ENCODE results near the gene A3GALT2. TPM values are rescaled to one million over a fixed set of nuclear protein-coding genes. Genes with fewer than 3 reads are reported as not detected.
"Not testable (repeated sequence)": the region's sequence is repeated elsewhere in the genome, so short reads cannot be mapped to it uniquely, and the experiment has no call there.

A3GALT2 gene
- total and polyA plus RNA-seq, 5 donors, result not detected

GRCh38 chr1:33298623-33299277 is 22.1 kb downstream of the A3GALT2 start:
- intact Hi-C loops (cut with DNase I), result loop anchor here (5.0 to 10.0 kb wide), 4 partner anchors 69 to 316 kb away; no protein-coding TSS in a partner anchor
- no peak overlapping the region for H3K4me3 ChIP-seq (ENCODE audit: low read length)
- H3K27ac ChIP-seq (ENCODE audit: low read length), result no peak overlapping the region
- ATAC-seq (peak; percentile 63 to 77), DNase-seq (peak; percentile 84 to 92 (median 89))
- peaks cover 5% of the 10 kb centered on the region for H3K4me1 ChIP-seq (ENCODE audit: control insufficient read depth, insufficient read depth, low read length)
- H3K27me3 ChIP-seq (ENCODE audit: control insufficient read depth, insufficient read depth), result no peaks in the 10 kb centered on the region
- 68% methylated on average over 18 of the region's 18 CpGs for WGBS
- no peaks in the 10 kb centered on the region for H3K9me3 ChIP-seq (ENCODE audit: control insufficient read depth, low read length)

- DNase-seq (peak in 1 of 3 donors; percentile 3), ATAC-seq (no peak)
- no peaks in the 10 kb centered on the region for H3K9me3 ChIP-seq (ENCODE audit: control insufficient read depth, low read length)
- intact Hi-C loops (cut with DNase I), result loop anchor here (5.0 to 10.0 kb wide), 4 partner anchors 69 to 317 kb away; no protein-coding TSS in a partner anchor
- no peak overlapping the region for H3K27ac ChIP-seq (ENCODE audit: low read length)
- 87% methylated on average over 4 of the region's 4 CpGs for WGBS
- peaks cover 5% of the 10 kb centered on the region for H3K4me1 ChIP-seq (ENCODE audit: control insufficient read depth, insufficient read depth, low read length)
- no peak overlapping the region for H3K4me3 ChIP-seq (ENCODE audit: low read length)
- H3K27me3 ChIP-seq (ENCODE audit: control insufficient read depth, insufficient read depth), result no peaks in the 10 kb centered on the region
Observed at GRCh38 chr1:33297911-33298622, 22.8 kb downstream of the A3GALT2 start.

GRCh38 chr1:33296824-33297223 is 24.1 kb downstream of the A3GALT2 start:
- DNase-seq (peak in 1 of 3 donors; percentile 21), ATAC-seq (no peak)
- Histone ChIP-seq H3K4me3 (ENCODE audit: low read length) (no peak overlapping the region), H3K27me3 (ENCODE audit: control insufficient read depth, insufficient read depth) (no peaks in the 10 kb centered on the region), H3K27ac (ENCODE audit: low read length) (no peak overlapping the region), H3K4me1 (ENCODE audit: control insufficient read depth, insufficient read depth, low read length) (peaks cover 5% of the 10 kb centered on the region), H3K9me3 (ENCODE audit: control insufficient read depth, low read length) (no peaks in the 10 kb centered on the region)
- 94% methylated on average over 4 of the region's 4 CpGs for WGBS
- intact Hi-C loops (cut with DNase I), result loop anchor here (5.0 to 10.0 kb wide), 4 partner anchors 70 to 318 kb away; no protein-coding TSS in a partner anchor

GRCh38 chr1:33296082-33296458 is 24.8 kb downstream of the A3GALT2 start:
- Histone ChIP-seq H3K27ac (ENCODE audit: low read length) (no peak overlapping the region), H3K9me3 (ENCODE audit: control insufficient read depth, low read length) (no peaks in the 10 kb centered on the region), H3K4me1 (ENCODE audit: control insufficient read depth, insufficient read depth, low read length) (peaks cover 5% of the 10 kb centered on the region), H3K4me3 (ENCODE audit: low read length) (no peak overlapping the region), H3K27me3 (ENCODE audit: control insufficient read depth, insufficient read depth) (no peaks in the 10 kb centered on the region)
- intact Hi-C loops (cut with DNase I), result loop anchor here (5.0 to 10.0 kb wide), 4 partner anchors 71 to 319 kb away; no protein-coding TSS in a partner anchor
- 70% methylated on average over 9 of the region's 9 CpGs for WGBS
- DNase-seq (peak in 2 of 3 donors; percentile 45 to 67), ATAC-seq (peak in 1 of 2 donors; percentile 5)

GRCh38 chr1:33295450-33296081 is 25.3 kb downstream of the A3GALT2 start:
- Histone ChIP-seq H3K4me1 (ENCODE audit: control insufficient read depth, insufficient read depth, low read length) (peaks cover 3% of the 10 kb centered on the region), H3K27me3 (ENCODE audit: control insufficient read depth, insufficient read depth) (no peaks in the 10 kb centered on the region), H3K4me3 (ENCODE audit: low read length) (no peak overlapping the region), H3K9me3 (ENCODE audit: control insufficient read depth, low read length) (no peaks in the 10 kb centered on the region), H3K27ac (ENCODE audit: low read length) (no peak overlapping the region)
- intact Hi-C loops (cut with DNase I), result loop anchor here (2.0 to 10.0 kb wide), 6 partner anchors 71 to 319 kb away; no protein-coding TSS in a partner anchor
- WGBS, result 34% methylated on average over 12 of the region's 12 CpGs
- peak; percentile 78 to 81 for ATAC-seq
- DNase-seq, result peak; percentile 82 to 93 (median 93)

- WGBS, result 83% methylated on average over 15 of the region's 15 CpGs
- DNase-seq (peak in 1 of 3 donors; percentile 69), ATAC-seq (peak; percentile 2 to 11)
- intact Hi-C loops (cut with DNase I), result loop anchor here (2.0 to 10.0 kb wide), 6 partner anchors 72 to 320 kb away; no protein-coding TSS in a partner anchor
- Histone ChIP-seq H3K4me1 (ENCODE audit: control insufficient read depth, insufficient read depth, low read length) (peaks cover 2% of the 10 kb centered on the region), H3K4me3 (ENCODE audit: low read length) (no peak overlapping the region), H3K9me3 (ENCODE audit: control insufficient read depth, low read length) (no peaks in the 10 kb centered on the region), H3K27ac (ENCODE audit: low read length) (no peak overlapping the region), H3K27me3 (ENCODE audit: control insufficient read depth, insufficient read depth) (no peaks in the 10 kb centered on the region)
Observed at GRCh38 chr1:33295023-33295422, 25.9 kb downstream of the A3GALT2 start.

GRCh38 chr1:33294071-33295010 is 26.6 kb downstream of the A3GALT2 start:
- peak in 1 of 3 donors; percentile 34 for DNase-seq
- Histone ChIP-seq H3K4me1 (ENCODE audit: control insufficient read depth, insufficient read depth, low read length) (peaks cover 2% of the 10 kb centered on the region), H3K27me3 (ENCODE audit: control insufficient read depth, insufficient read depth) (no peaks in the 10 kb centered on the region), H3K27ac (ENCODE audit: low read length) (no peak overlapping the region), H3K4me3 (ENCODE audit: low read length) (no peak overlapping the region), H3K9me3 (ENCODE audit: control insufficient read depth, low read length) (no peaks in the 10 kb centered on the region)
- ATAC-seq, result no peak
- intact Hi-C loops (cut with DNase I), result loop anchor here (2.0 to 10.0 kb wide), 6 partner anchors 72 to 320 kb away; no protein-coding TSS in a partner anchor
- WGBS, result 79% methylated on average over 13 of the region's 13 CpGs

GRCh38 chr1:33292726-33293340 is 28.1 kb downstream of the A3GALT2 start:
- Histone ChIP-seq H3K9me3 (ENCODE audit: control insufficient read depth, low read length) (no peaks in the 10 kb centered on the region), H3K27ac (ENCODE audit: low read length) (no peak overlapping the region), H3K4me3 (ENCODE audit: low read length) (no peak overlapping the region), H3K4me1 (ENCODE audit: control insufficient read depth, insufficient read depth, low read length) (no peaks in the 10 kb centered on the region), H3K27me3 (ENCODE audit: control insufficient read depth, insufficient read depth) (no peaks in the 10 kb centered on the region)
- ATAC-seq (no peak), DNase-seq (peak in 1 of 3 donors; percentile 20)
- intact Hi-C loops (cut with DNase I), result loop anchor here in 3 of 4 donors (10.0 kb wide), 2 partner anchors 172 to 322 kb away; no protein-coding TSS in a partner anchor
- WGBS, result 64% methylated on average over 13 of the region's 13 CpGs

GRCh38 chr1:33290615-33291014 is 30.3 kb downstream of the A3GALT2 start:
- whole genome bisulfite sequencing, result 84% methylated on average over 1 of the region's 2 CpGs
- not testable (repeated sequence) for H3K4me1 ChIP-seq (ENCODE audit: control insufficient read depth, insufficient read depth, low read length); H3K27ac ChIP-seq (ENCODE audit: low read length); H3K4me3 ChIP-seq (ENCODE audit: low read length); H3K9me3 ChIP-seq (ENCODE audit: control insufficient read depth, low read length); DNase-seq; H3K27me3 ChIP-seq (ENCODE audit: control insufficient read depth, insufficient read depth); ATAC-seq
- intact Hi-C loops (cut with DNase I), result loop anchor here in 3 of 4 donors (10.0 kb wide), 2 partner anchors 174 to 324 kb away; no protein-coding TSS in a partner anchor

GRCh38 chr1:33289858-33290154 is 31.1 kb downstream of the A3GALT2 start:
- ATAC-seq (no peak), DNase-seq (no peak)
- Histone ChIP-seq H3K27me3 (ENCODE audit: control insufficient read depth, insufficient read depth) (no peaks in the 10 kb centered on the region), H3K4me3 (ENCODE audit: low read length) (no peak overlapping the region), H3K27ac (ENCODE audit: low read length) (no peak overlapping the region), H3K9me3 (ENCODE audit: control insufficient read depth, low read length) (no peaks in the 10 kb centered on the region), H3K4me1 (ENCODE audit: control insufficient read depth, insufficient read depth, low read length) (peaks cover 4% of the 10 kb centered on the region)
- WGBS, result 90% methylated on average over 3 of the region's 3 CpGs
- intact Hi-C loops (cut with DNase I), result loop anchor here in 3 of 4 donors (10.0 kb wide), 2 partner anchors 175 to 325 kb away; no protein-coding TSS in a partner anchor
